WTC11 (cell line): Measurements from ENCODE around the gene RILP. TPM values are rescaled to one million over a fixed set of nuclear protein-coding genes. Genes with fewer than 3 reads are reported as not detected.

Experiments used
- ATAC-seq: fragments of 200-7000 bp; cut with Tn5 transposase; 2 replicates; pipeline ENCODE4 v1.10.0; 2021; ENCODE audit warnings: mild to moderate bottlenecking, moderate library complexity
- CTCF ChIA-PET: fragments of 300-600 bp; sonication (Branson Sonifier 250); formaldehyde crosslinking; loops from one replicate; lab custom pipeline; 2021; ENCODE audit warnings: antibody characterized with exemption; lab: Charles Lee
- POLR2A ChIA-PET: fragments of 350-600 bp; sonication (Branson Sonifier 250); formaldehyde crosslinking; loops from one replicate; lab custom pipeline; 2021; ENCODE audit warnings: antibody characterized with exemption; lab: Charles Lee
- DNase-seq: peaks from one replicate; pipeline ENCODE4 v3.0.0; 2021; ENCODE audit warnings: low spot score
- H3K27ac Mint-ChIP-seq: 2 replicates; pipeline ENCODE4 v1.8.0; 2021; ENCODE audit warnings: mixed read lengths
- H3K27me3 Mint-ChIP-seq: 2 replicates; pipeline ENCODE4 v1.8.0; 2021; ENCODE audit warnings: low read depth, mild to moderate bottlenecking, moderate library complexity, mixed read lengths
- H3K36me3 Mint-ChIP-seq: 2 replicates; pipeline ENCODE4 v1.8.0; 2021; ENCODE audit warnings: mixed read lengths
- H3K4me1 Mint-ChIP-seq: 2 replicates; pipeline ENCODE4 v1.8.0; 2022; ENCODE audit warnings: mixed read lengths
- H3K4me3 Mint-ChIP-seq: 2 replicates; pipeline ENCODE4 v1.8.0; 2021; ENCODE audit warnings: mild to moderate bottlenecking, moderate library complexity, mixed read lengths
- H3K9me3 Mint-ChIP-seq: 2 replicates; pipeline ENCODE4 v1.8.0; 2021; ENCODE audit warnings: mixed read lengths
- E2F5 ChIP-seq: sonication (generic); formaldehyde crosslinking; IDR thresholded peaks from 2 replicates; pipeline ENCODE4 v1.8.1; 2022; ENCODE audit warnings: mild to moderate bottlenecking, moderate library complexity, missing genetic modification reagents
- FOXP4 ChIP-seq: sonication (generic); formaldehyde crosslinking; IDR thresholded peaks from 2 replicates; pipeline ENCODE4 v1.8.0; 2022; ENCODE audit warnings: mild to moderate bottlenecking, missing genetic modification reagents
- NFYB ChIP-seq: sonication (generic); formaldehyde crosslinking; conservative IDR thresholded peaks from 2 replicates; pipeline ENCODE4 v1.8.0; 2022; ENCODE audit warnings: low read depth, missing genetic modification reagents
- NR3C1 ChIP-seq: sonication (generic); formaldehyde crosslinking; conservative IDR thresholded peaks from 2 replicates; pipeline ENCODE4 v1.8.1; 2023; ENCODE audit warnings: low read depth, mild to moderate bottlenecking, missing genetic modification reagents
- RORB ChIP-seq: fragments of 250-450 bp; sonication (Bioruptor Pico); IDR thresholded peaks from 2 replicates; pipeline ENCODE4 v1.9.0; 2021; ENCODE audit warnings: mild to moderate bottlenecking
- SMAD4 ChIP-seq: sonication (generic); formaldehyde crosslinking; IDR thresholded peaks from 2 replicates; pipeline ENCODE4 v1.8.0; 2022; ENCODE audit warnings: mild to moderate bottlenecking, missing genetic modification reagents
- SP1 ChIP-seq: sonication (generic); formaldehyde crosslinking; conservative IDR thresholded peaks from 2 replicates; pipeline ENCODE4 v1.8.1; 2022; ENCODE audit warnings: missing genetic modification reagents
- ZNF121 ChIP-seq: sonication (generic); formaldehyde crosslinking; IDR thresholded peaks from 2 replicates; pipeline ENCODE4 v1.8.0; 2023; ENCODE audit warnings: missing genetic modification reagents
- ZNF317 ChIP-seq: sonication (generic); formaldehyde crosslinking; IDR thresholded peaks from 2 replicates; pipeline ENCODE4 v1.8.1; 2023; ENCODE audit warnings: low read depth, mild to moderate bottlenecking, moderate library complexity, missing genetic modification reagents, borderline replicate concordance
- ZNF423 ChIP-seq: fragments of 250-450 bp; sonication (Bioruptor Pico); IDR thresholded peaks from 2 replicates; pipeline ENCODE4 v2.1.2; 2022; ENCODE audit warnings: mild to moderate bottlenecking, moderate library complexity
- total RNA-seq: library from RNA; stranded (reverse); gene quantifications from 3 replicates; pipeline ENCODE4 v1.2.3, GENCODE V29; 2021
- TF ChIP-seq, protein P1 (sequence below): sonication (generic); formaldehyde crosslinking; conservative IDR thresholded peaks from 2 replicates; pipeline ENCODE4 v1.8.1; 2023; ENCODE audit warnings: mild to moderate bottlenecking, low read depth, missing genetic modification reagents, moderate library complexity
- TF ChIP-seq, protein P2 (sequence below): fragments of 250-450 bp; sonication (Bioruptor Pico); IDR thresholded peaks from 2 replicates; pipeline ENCODE4 v1.9.0; 2021; ENCODE audit warnings: mild to moderate bottlenecking
- TF ChIP-seq, protein P3 (sequence below): sonication (generic); formaldehyde crosslinking; IDR thresholded peaks from 2 replicates; pipeline ENCODE4 v1.8.0; 2022; ENCODE audit warnings: mild to moderate bottlenecking, missing genetic modification reagents

RILP gene
- total RNA-seq, 1 experiment from 2014 or later = 11.7 TPM

- TF ChIP-seq, protein P1, sequence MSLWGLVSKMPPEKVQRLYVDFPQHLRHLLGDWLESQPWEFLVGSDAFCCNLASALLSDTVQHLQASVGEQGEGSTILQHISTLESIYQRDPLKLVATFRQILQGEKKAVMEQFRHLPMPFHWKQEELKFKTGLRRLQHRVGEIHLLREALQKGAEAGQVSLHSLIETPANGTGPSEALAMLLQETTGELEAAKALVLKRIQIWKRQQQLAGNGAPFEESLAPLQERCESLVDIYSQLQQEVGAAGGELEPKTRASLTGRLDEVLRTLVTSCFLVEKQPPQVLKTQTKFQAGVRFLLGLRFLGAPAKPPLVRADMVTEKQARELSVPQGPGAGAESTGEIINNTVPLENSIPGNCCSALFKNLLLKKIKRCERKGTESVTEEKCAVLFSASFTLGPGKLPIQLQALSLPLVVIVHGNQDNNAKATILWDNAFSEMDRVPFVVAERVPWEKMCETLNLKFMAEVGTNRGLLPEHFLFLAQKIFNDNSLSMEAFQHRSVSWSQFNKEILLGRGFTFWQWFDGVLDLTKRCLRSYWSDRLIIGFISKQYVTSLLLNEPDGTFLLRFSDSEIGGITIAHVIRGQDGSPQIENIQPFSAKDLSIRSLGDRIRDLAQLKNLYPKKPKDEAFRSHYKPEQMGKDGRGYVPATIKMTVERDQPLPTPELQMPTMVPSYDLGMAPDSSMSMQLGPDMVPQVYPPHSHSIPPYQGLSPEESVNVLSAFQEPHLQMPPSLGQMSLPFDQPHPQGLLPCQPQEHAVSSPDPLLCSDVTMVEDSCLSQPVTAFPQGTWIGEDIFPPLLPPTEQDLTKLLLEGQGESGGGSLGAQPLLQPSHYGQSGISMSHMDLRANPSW (CRISPR knock-in tag) = no peak
- TF ChIP-seq, protein P2, sequence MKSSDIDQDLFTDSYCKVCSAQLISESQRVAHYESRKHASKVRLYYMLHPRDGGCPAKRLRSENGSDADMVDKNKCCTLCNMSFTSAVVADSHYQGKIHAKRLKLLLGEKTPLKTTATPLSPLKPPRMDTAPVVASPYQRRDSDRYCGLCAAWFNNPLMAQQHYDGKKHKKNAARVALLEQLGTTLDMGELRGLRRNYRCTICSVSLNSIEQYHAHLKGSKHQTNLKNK (CRISPR knock-in tag) = no peak
- no peak for TF ChIP-seq ZNF423 (CRISPR knock-in tag)
- no peak for TF ChIP-seq NR3C1 (CRISPR knock-in tag)
- no peak for TF ChIP-seq SP1
- TF ChIP-seq E2F5 = no peak
- TF ChIP-seq RORB (CRISPR knock-in tag) = no peak
- no peak for TF ChIP-seq ZNF121 (CRISPR knock-in tag)
Observed at GRCh38 chr17:1605681-1606351, 43.9 kb downstream of the RILP start (continued).

- peak; percentile 40 for DNase-seq
Observed at GRCh38 chr17:1604831-1605528, 44.7 kb downstream of the RILP start.

DNA sequence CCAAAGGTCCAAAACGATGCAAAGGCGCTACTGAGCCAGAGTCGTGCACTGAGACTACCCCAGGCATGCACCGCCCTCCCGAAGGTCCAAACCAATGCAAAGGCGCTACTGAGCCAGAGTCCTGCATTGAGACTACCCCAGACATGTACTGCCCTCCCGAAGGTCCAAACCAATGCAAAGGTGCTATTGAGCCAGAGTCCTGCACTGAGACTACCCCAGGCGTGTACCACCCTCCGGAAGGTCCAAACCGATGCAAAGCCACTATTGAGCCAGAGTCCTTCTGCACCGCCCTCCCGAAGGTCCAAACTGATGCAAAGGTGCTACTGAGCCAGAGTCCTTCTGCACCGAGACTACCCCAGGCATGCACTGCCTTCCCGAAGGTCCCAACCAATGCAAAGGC is 48.1 kb downstream of the RILP start:
- DNase-seq (no peak), ATAC-seq (no peak)
- no peak for TF ChIP-seq SMAD4 (CRISPR knock-in tag)
- TF ChIP-seq NFYB (CRISPR knock-in tag) = no peak
- H3K4me1 Mint-ChIP-seq = peaks cover 12% of the 10 kb centered on the region
- POLR2A ChIA-PET = no interaction called here
- H3K27me3 Mint-ChIP-seq = no peaks in the 10 kb centered on the region
- CTCF ChIA-PET = no interaction called here
- H3K4me3 Mint-ChIP-seq = no peak overlapping the region
- H3K9me3 Mint-ChIP-seq = peaks cover 7% of the 10 kb centered on the region
- H3K36me3 Mint-ChIP-seq = peaks cover 9% of the 10 kb centered on the region
- H3K27ac Mint-ChIP-seq = no peak overlapping the region

More at GRCh38 chr17:1604831-1605528, 44.7 kb downstream of the RILP start:
- Mint-ChIP-seq H3K9me3 (peaks cover 7% of the 10 kb centered on the region), H3K27me3 (no peaks in the 10 kb centered on the region), H3K36me3 (peaks cover 9% of the 10 kb centered on the region), H3K27ac (peak overlapping the region; percentile 69), H3K4me3 (no peak overlapping the region), H3K4me1 (peaks cover 9% of the 10 kb centered on the region)
- TF ChIP-seq ZNF317 (CRISPR knock-in tag) (0 out of 2 replicates have a peak, but pooled peaks have one; percentile 33), FOXP4 (CRISPR knock-in tag) (no peak)
- TF ChIP-seq, protein P3, sequence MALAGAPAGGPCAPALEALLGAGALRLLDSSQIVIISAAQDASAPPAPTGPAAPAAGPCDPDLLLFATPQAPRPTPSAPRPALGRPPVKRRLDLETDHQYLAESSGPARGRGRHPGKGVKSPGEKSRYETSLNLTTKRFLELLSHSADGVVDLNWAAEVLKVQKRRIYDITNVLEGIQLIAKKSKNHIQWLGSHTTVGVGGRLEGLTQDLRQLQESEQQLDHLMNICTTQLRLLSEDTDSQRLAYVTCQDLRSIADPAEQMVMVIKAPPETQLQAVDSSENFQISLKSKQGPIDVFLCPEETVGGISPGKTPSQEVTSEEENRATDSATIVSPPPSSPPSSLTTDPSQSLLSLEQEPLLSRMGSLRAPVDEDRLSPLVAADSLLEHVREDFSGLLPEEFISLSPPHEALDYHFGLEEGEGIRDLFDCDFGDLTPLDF (CRISPR knock-in tag) = no peak
- ChIA-PET CTCF (interaction anchor here (0.7 to 3.7 kb wide), 8 partner anchors 13 to 240 kb away, joined by 3 to 24 read pairs (median 4); partner anchors contain the start of gene INPP5K), POLR2A (interaction anchor here (1.2 kb wide), 1 partner anchor 19 kb away, joined by 4 read pairs; no protein-coding TSS in a partner anchor)
- ATAC-seq = peak; percentile 75
